GM21723 (cell line): ENCODE measurements around the gene CNST.
"Not testable (repeated sequence)": the region's sequence is repeated elsewhere in the genome, so short reads cannot be mapped to it uniquely, and the experiment has no call there.

Experiments used
- ATAC-seq: cut with Tn5 transposase; IDR thresholded peaks from one replicate; pipeline ENCODE4 v1.9.1; 2021; ENCODE audit warnings: mild to moderate bottlenecking, moderate library complexity; ENCODE audit not compliant: unreplicated experiment

Gene CNST

GRCh38 chr1:246552110-246552509 lies 14.1 kb upstream of the CNST start:
- ATAC-seq, result no peak

- ATAC-seq, result no peak
These were observed 12.1 kb upstream of the CNST start for GRCh38 chr1:246554201-246554600.

GRCh38 chr1:246558041-246558440 lies 8.2 kb upstream of the CNST start:
- no peak for ATAC-seq

GRCh38 chr1:246559310-246559709 lies 6.9 kb upstream of the CNST start:
- no peak for ATAC-seq

- not testable (repeated sequence) for ATAC-seq
These were observed 5.4 kb upstream of the CNST start for GRCh38 chr1:246560833-246561232.

GRCh38 chr1:246564839-246565750 lies 1.2 kb upstream of the CNST start:
- ATAC-seq, result no peak

GRCh38 chr1:246565751-246566127 lies 517 bp upstream of the CNST start:
- no peak for ATAC-seq

GRCh38 chr1:246566813-246567645 lies 773 bp downstream of the CNST start:
- ATAC-seq, result peak; percentile 31

- no peak for ATAC-seq
These were observed 1.5 kb downstream of the CNST start for GRCh38 chr1:246567646-246568235.

GRCh38 chr1:246569248-246570238 lies 3.3 kb downstream of the CNST start:
- ATAC-seq, result no peak

- ATAC-seq, result not testable (repeated sequence)
These were observed 5.1 kb downstream of the CNST start for GRCh38 chr1:246571309-246571708.

- no peak for ATAC-seq
These were observed 5.7 kb downstream of the CNST start for GRCh38 chr1:246571953-246572352.

GRCh38 chr1:246572785-246573184 lies 6.5 kb downstream of the CNST start:
- no peak for ATAC-seq

GRCh38 chr1:246573491-246573890 lies 7.2 kb downstream of the CNST start:
- no peak for ATAC-seq

GRCh38 chr1:246576709-246577032 lies 10.4 kb downstream of the CNST start:
- ATAC-seq, result no peak

GRCh38 chr1:246577082-246577719 lies 10.9 kb downstream of the CNST start:
- ATAC-seq, result no peak

GRCh38 chr1:246577720-246578106 lies 11.5 kb downstream of the CNST start:
- ATAC-seq, result no peak

GRCh38 chr1:246579818-246580217 lies 13.6 kb downstream of the CNST start:
- peak; percentile 85 for ATAC-seq

GRCh38 chr1:246580497-246581370 lies 14.5 kb downstream of the CNST start:
- ATAC-seq, result no peak
